Measurements from ENCODE around the gene GPSM1. TPM values are rescaled to one million over a fixed set of nuclear protein-coding genes. Genes with fewer than 3 reads are reported as not detected.

Gene GPSM1
- polyA plus RNA-seq, 1 donor: 39.9 TPM

GRCh38 chr9:136363949-136364748 is 36.8 kb downstream of the GPSM1 start:
- DNase-seq: no peak
- H3K27me3 ChIP-seq (ENCODE audit: control insufficient read depth, insufficient read depth, low read length): peaks cover 14% of the 10 kb centered on the region
- no peak overlapping the region for H3K4me3 ChIP-seq (ENCODE audit: low read length)
- peaks cover 11% of the 10 kb centered on the region for H3K9me3 ChIP-seq (ENCODE audit: control insufficient read depth, low read depth, low read length)
- no CpG with 5 or more reads among the region's 54 CpGs for WGBS (ENCODE audit: insufficient coverage, low lambda C conversion rate)
- H3K27ac ChIP-seq (ENCODE audit: low read length): no peak overlapping the region
- peaks cover 18% of the 10 kb centered on the region for H3K4me1 ChIP-seq (ENCODE audit: control insufficient read depth, insufficient read depth, low read length)
- peaks cover 6% of the 10 kb centered on the region for H3K36me3 ChIP-seq (ENCODE audit: control insufficient read depth, insufficient read depth, low read length)

- peaks cover 14% of the 10 kb centered on the region for H3K27me3 ChIP-seq (ENCODE audit: control insufficient read depth, insufficient read depth, low read length)
- whole genome bisulfite sequencing (ENCODE audit: insufficient coverage, low lambda C conversion rate): no CpG with 5 or more reads among the region's 31 CpGs
- peaks cover 5% of the 10 kb centered on the region for H3K36me3 ChIP-seq (ENCODE audit: control insufficient read depth, insufficient read depth, low read length)
- no peak overlapping the region for H3K27ac ChIP-seq (ENCODE audit: low read length)
- peaks cover 18% of the 10 kb centered on the region for H3K4me1 ChIP-seq (ENCODE audit: control insufficient read depth, insufficient read depth, low read length)
- peaks cover 7% of the 10 kb centered on the region for H3K9me3 ChIP-seq (ENCODE audit: control insufficient read depth, low read depth, low read length)
- no peak for DNase-seq
- no peak overlapping the region for H3K4me3 ChIP-seq (ENCODE audit: low read length)
Observed at GRCh38 chr9:136364942-136365774, 37.8 kb downstream of the GPSM1 start.

GRCh38 chr9:136365775-136366222 is 38.5 kb downstream of the GPSM1 start:
- DNase-seq: no peak
- H3K36me3 ChIP-seq (ENCODE audit: control insufficient read depth, insufficient read depth, low read length): peaks cover 5% of the 10 kb centered on the region
- no CpG with 5 or more reads among the region's 9 CpGs for WGBS (ENCODE audit: insufficient coverage, low lambda C conversion rate)
- peaks cover 14% of the 10 kb centered on the region for H3K27me3 ChIP-seq (ENCODE audit: control insufficient read depth, insufficient read depth, low read length)
- H3K4me3 ChIP-seq (ENCODE audit: low read length): no peak overlapping the region
- H3K4me1 ChIP-seq (ENCODE audit: control insufficient read depth, insufficient read depth, low read length): peaks cover 18% of the 10 kb centered on the region
- no peak overlapping the region for H3K27ac ChIP-seq (ENCODE audit: low read length)
- H3K9me3 ChIP-seq (ENCODE audit: control insufficient read depth, low read depth, low read length): peaks cover 6% of the 10 kb centered on the region

- Histone ChIP-seq H3K27ac (ENCODE audit: low read length) (no peak overlapping the region), H3K4me3 (ENCODE audit: low read length) (no peak overlapping the region), H3K36me3 (ENCODE audit: control insufficient read depth, insufficient read depth, low read length) (peaks cover under 1% of the 10 kb centered on the region), H3K27me3 (ENCODE audit: control insufficient read depth, insufficient read depth, low read length) (peaks cover 14% of the 10 kb centered on the region), H3K4me1 (ENCODE audit: control insufficient read depth, insufficient read depth, low read length) (peaks cover 14% of the 10 kb centered on the region), H3K9me3 (ENCODE audit: control insufficient read depth, low read depth, low read length) (peaks cover 6% of the 10 kb centered on the region)
- DNase-seq: no peak
- no CpG with 5 or more reads among the region's 9 CpGs for WGBS (ENCODE audit: insufficient coverage, low lambda C conversion rate)
Observed at GRCh38 chr9:136366826-136367225, 39.5 kb downstream of the GPSM1 start.

- Histone ChIP-seq H3K4me3 (ENCODE audit: low read length) (no peak overlapping the region), H3K36me3 (ENCODE audit: control insufficient read depth, insufficient read depth, low read length) (no peaks in the 10 kb centered on the region), H3K27me3 (ENCODE audit: control insufficient read depth, insufficient read depth, low read length) (peaks cover 14% of the 10 kb centered on the region), H3K4me1 (ENCODE audit: control insufficient read depth, insufficient read depth, low read length) (peaks cover 13% of the 10 kb centered on the region), H3K9me3 (ENCODE audit: control insufficient read depth, low read depth, low read length) (peaks cover 6% of the 10 kb centered on the region), H3K27ac (ENCODE audit: low read length) (no peak overlapping the region)
- DNase-seq: no peak
- no CpG with 5 or more reads among the region's 45 CpGs for WGBS (ENCODE audit: insufficient coverage, low lambda C conversion rate)
Observed at GRCh38 chr9:136367296-136368145, 40.2 kb downstream of the GPSM1 start.

GRCh38 chr9:136368190-136368589 is 40.9 kb downstream of the GPSM1 start:
- Histone ChIP-seq H3K27ac (ENCODE audit: low read length) (no peak overlapping the region), H3K27me3 (ENCODE audit: control insufficient read depth, insufficient read depth, low read length) (peaks cover 14% of the 10 kb centered on the region), H3K4me3 (ENCODE audit: low read length) (no peak overlapping the region), H3K36me3 (ENCODE audit: control insufficient read depth, insufficient read depth, low read length) (no peaks in the 10 kb centered on the region), H3K9me3 (ENCODE audit: control insufficient read depth, low read depth, low read length) (peaks cover 6% of the 10 kb centered on the region), H3K4me1 (ENCODE audit: control insufficient read depth, insufficient read depth, low read length) (peaks cover 15% of the 10 kb centered on the region)
- WGBS (ENCODE audit: insufficient coverage, low lambda C conversion rate): no CpG with 5 or more reads among the region's 18 CpGs
- DNase-seq: no peak

- DNase-seq: no peak
- peaks cover under 1% of the 10 kb centered on the region for H3K27me3 ChIP-seq (ENCODE audit: control insufficient read depth, insufficient read depth, low read length)
- WGBS (ENCODE audit: insufficient coverage, low lambda C conversion rate): no CpG with 5 or more reads among the region's 19 CpGs
- H3K36me3 ChIP-seq (ENCODE audit: control insufficient read depth, insufficient read depth, low read length): peaks cover 4% of the 10 kb centered on the region
- no peaks in the 10 kb centered on the region for H3K9me3 ChIP-seq (ENCODE audit: control insufficient read depth, low read depth, low read length)
- H3K4me1 ChIP-seq (ENCODE audit: control insufficient read depth, insufficient read depth, low read length): peaks cover 15% of the 10 kb centered on the region
- H3K27ac ChIP-seq (ENCODE audit: low read length): no peak overlapping the region
- no peak overlapping the region for H3K4me3 ChIP-seq (ENCODE audit: low read length)
Observed at GRCh38 chr9:136370037-136370436, 42.7 kb downstream of the GPSM1 start.

GRCh38 chr9:136370687-136371532 is 43.6 kb downstream of the GPSM1 start:
- Histone ChIP-seq H3K9me3 (ENCODE audit: control insufficient read depth, low read depth, low read length) (no peaks in the 10 kb centered on the region), H3K4me1 (ENCODE audit: control insufficient read depth, insufficient read depth, low read length) (peaks cover 15% of the 10 kb centered on the region), H3K27ac (ENCODE audit: low read length) (no peak overlapping the region), H3K36me3 (ENCODE audit: control insufficient read depth, insufficient read depth, low read length) (peaks cover 13% of the 10 kb centered on the region), H3K27me3 (ENCODE audit: control insufficient read depth, insufficient read depth, low read length) (no peaks in the 10 kb centered on the region), H3K4me3 (ENCODE audit: low read length) (no peak overlapping the region)
- WGBS (ENCODE audit: insufficient coverage, low lambda C conversion rate): no CpG with 5 or more reads among the region's 54 CpGs
- no peak for DNase-seq

- peaks cover 15% of the 10 kb centered on the region for H3K36me3 ChIP-seq (ENCODE audit: control insufficient read depth, insufficient read depth, low read length)
- no peaks in the 10 kb centered on the region for H3K9me3 ChIP-seq (ENCODE audit: control insufficient read depth, low read depth, low read length)
- no peaks in the 10 kb centered on the region for H3K27me3 ChIP-seq (ENCODE audit: control insufficient read depth, insufficient read depth, low read length)
- DNase-seq: no peak
- H3K4me3 ChIP-seq (ENCODE audit: low read length): no peak overlapping the region
- WGBS (ENCODE audit: insufficient coverage, low lambda C conversion rate): no CpG with 5 or more reads among the region's 13 CpGs
- peaks cover 15% of the 10 kb centered on the region for H3K4me1 ChIP-seq (ENCODE audit: control insufficient read depth, insufficient read depth, low read length)
- no peak overlapping the region for H3K27ac ChIP-seq (ENCODE audit: low read length)
Observed at GRCh38 chr9:136371533-136371880, 44.2 kb downstream of the GPSM1 start.
